ENCODE measurements around the gene STARD8.

Gene STARD8

DNA sequence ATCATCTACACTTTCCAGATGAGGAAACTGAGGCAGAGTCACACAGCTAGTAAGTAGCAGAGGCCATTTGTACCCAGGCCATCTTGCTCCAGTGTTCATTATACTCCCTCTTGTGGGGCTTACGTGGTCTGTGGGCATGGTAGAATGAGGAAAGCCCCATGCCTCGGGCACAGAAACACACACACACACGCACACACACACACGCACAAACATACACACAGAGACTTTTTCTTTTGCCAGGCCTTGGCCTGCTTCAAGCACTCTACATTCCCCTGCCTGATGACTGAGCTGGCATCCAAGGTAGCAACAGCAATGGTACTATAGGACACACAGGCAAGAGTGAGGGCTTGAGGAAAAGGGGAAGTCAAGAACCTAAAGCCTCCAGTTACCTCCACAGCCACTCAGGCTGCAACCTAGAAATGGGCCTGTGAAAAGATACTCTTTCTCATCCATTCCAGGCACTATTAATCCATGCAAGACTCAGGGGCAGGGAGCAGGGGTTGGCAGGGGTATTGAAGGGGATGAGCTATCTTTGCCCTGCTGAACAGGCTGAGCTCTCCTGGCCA, 43.6 kb downstream of the STARD8 start:
- no peak for TF ChIP-seq Cebpa-rat (IDR thresholded peaks at IDR 0.05)
- Histone ChIP-seq H3K4me2 (no peak overlapping the region), H3K27me3 (peaks cover 63 to 94% (median 84%) of the 10 kb centered on the region in 11 experiments), H3K36me3 (no peaks in the 10 kb centered on the region), H3K4me1 (peaks cover 0 to 50% (median 9%) of the 10 kb centered on the region in 10 experiments; a peak in 11 of 20 replicates), H3K4me3 (no peak overlapping the region), H3K9me3 (replicated peaks in 1 of 11) (peaks cover 0 to 19% (median 9%) of the 10 kb centered on the region in 11 experiments; a peak in 12 of 22 replicates), H3K9ac (no peak overlapping the region), H4K20me1 (peaks cover 0 to 7% (median 0%) of the 10 kb centered on the region in 11 experiments; a peak in 5 of 22 replicates), H3K27ac (no peak overlapping the region)

DNA sequence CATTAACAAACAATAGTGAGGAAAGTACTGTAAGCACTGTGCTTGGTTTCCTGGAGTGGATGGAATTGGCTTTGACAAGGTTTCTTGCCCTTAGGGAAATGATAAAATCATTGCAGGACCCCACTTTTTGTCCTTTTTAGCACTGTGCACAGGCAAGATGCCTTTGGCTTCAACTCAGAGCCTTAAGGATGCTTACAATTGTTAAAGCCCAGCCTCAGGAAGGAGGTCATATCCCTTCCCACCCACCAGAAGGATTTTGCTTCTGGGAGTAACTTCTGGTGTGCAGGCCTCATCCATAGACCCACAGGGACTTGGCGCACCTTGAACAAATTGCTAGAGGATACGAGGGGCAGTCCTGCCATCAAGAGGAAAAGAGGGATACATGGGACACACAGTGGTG, 44.5 kb downstream of the STARD8 start:
- Histone ChIP-seq H3K27me3 (peaks cover 63 to 94% (median 84%) of the 10 kb centered on the region in 11 experiments), H3K4me2 (no peak overlapping the region), H3K9me3 (replicated peaks in 1 of 11) (peaks cover 0 to 13% (median 7%) of the 10 kb centered on the region in 11 experiments; a peak in 8 of 22 replicates), H3K36me3 (no peaks in the 10 kb centered on the region), H3K27ac (no peak overlapping the region), H3K4me1 (peaks cover 0 to 52% (median 7%) of the 10 kb centered on the region in 10 experiments; a peak in 9 of 20 replicates), H4K20me1 (peaks cover 0 to 7% (median 0%) of the 10 kb centered on the region in 11 experiments; a peak in 5 of 22 replicates), H3K9ac (no peak overlapping the region), H3K4me3 (no peak overlapping the region)
- TF ChIP-seq Cebpa-rat (IDR thresholded peaks at IDR 0.05) = no peak

DNA sequence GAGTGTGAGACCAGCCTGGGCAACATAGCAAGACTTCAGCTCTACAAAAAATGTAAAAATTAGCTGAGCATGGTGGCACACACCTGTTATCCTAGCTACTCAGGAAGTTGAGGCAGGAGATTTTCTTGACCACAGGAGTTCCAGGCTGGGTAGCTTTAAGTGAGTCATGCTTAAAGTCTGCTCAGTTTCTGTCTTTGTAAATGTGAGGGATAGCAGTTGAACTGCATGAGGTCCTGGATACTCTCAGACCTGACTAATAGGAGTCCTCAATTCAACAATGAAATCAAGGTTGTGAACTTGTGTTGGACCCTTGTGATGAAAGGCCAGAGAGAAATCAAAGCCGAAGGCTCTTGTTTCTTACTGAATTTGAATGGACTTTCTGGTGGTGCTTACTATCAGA, 45.2 kb downstream of the STARD8 start:
- Histone ChIP-seq H3K27me3 (peaks cover 63 to 94% (median 84%) of the 10 kb centered on the region in 11 experiments), H3K36me3 (no peaks in the 10 kb centered on the region), H3K4me1 (peaks cover 0 to 59% (median 10%) of the 10 kb centered on the region in 10 experiments; a peak in 11 of 20 replicates), H3K4me3 (no peak overlapping the region), H3K9me3 (replicated peaks in 1 of 11) (peaks cover 0 to 13% (median 7%) of the 10 kb centered on the region in 11 experiments; a peak in 8 of 22 replicates), H4K20me1 (peaks cover 0 to 10% (median 0%) of the 10 kb centered on the region in 11 experiments; a peak in 5 of 22 replicates), H3K4me2 (peak overlapping the region in 3 of 11 experiments; percentile 78 to 86 (median 85); a peak in 7 of 22 replicates), H3K27ac (no peak overlapping the region), H3K9ac (no peak overlapping the region)
- no peak for TF ChIP-seq Cebpa-rat (IDR thresholded peaks at IDR 0.05)

DNA sequence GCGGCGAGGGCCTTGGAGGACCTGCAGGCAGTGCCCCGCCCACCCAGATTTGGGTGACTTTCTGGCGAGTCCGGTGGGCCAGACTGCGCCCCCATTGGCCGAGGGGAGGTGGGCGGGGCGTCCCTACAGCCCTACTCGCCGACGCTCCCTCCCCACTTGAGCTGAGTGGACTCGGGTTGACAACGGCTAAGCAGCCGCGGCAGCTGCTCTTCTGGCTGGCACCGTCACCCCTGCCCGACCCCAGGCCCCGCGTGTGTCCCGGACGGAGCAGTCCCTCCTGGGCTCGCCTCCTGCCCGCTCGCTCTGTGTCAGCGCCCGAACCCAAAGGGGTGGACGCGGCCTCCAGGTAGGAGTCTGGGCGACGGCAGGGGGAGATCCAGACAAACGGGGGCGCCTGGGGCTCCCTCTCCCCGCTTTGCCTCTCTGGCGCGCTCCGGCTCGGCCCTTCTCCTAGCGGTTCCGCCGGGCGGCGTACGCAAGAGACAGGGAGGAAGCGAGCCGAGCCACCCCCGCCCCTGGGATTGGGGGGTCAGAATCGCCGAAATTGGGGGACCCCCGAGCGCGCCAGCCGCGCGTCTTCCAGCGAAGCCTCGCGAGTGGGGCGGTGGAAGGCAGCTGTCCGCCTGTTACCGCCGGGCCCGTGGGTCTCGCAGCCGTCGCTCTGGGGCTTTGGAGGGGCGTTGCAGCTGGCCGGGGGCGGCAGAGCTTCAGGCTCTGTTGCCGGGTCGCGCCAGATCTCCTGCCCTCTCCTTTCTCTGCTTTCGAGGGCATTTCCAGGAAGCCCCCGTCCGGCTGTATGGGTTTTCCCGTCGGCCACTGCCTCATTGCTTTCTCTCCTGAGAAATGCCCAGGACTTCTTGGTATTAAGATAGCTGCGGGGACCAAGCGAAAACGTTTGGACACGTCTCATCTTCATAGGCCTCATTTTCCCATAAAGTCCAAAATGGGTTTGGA, 46.3 kb downstream of the STARD8 start:
- Histone ChIP-seq H3K36me3 (no peaks in the 10 kb centered on the region), H3K4me1 (peaks cover 0 to 70% (median 12%) of the 10 kb centered on the region in 10 experiments; a peak in 11 of 20 replicates), H3K4me2 (peak overlapping the region; percentile 13 to 86 (median 46); a peak in 15 of 22 replicates), H3K27me3 (peaks cover 71 to 96% (median 90%) of the 10 kb centered on the region in 11 experiments), H3K9me3 (replicated peaks in 1 of 11) (peaks cover 0 to 13% (median 7%) of the 10 kb centered on the region in 11 experiments; a peak in 8 of 22 replicates), H3K4me3 (peak overlapping the region in 5 of 10 experiments; percentile 34 to 59 (median 57); a peak in 11 of 20 replicates), H3K9ac (peak overlapping the region in 4 of 11 experiments; percentile 1 to 83 (median 68); a peak in 6 of 22 replicates), H4K20me1 (peaks cover 0 to 15% (median 0%) of the 10 kb centered on the region in 11 experiments; a peak in 4 of 22 replicates), H3K27ac (peak overlapping the region in 3 of 11 experiments; percentile 37 to 70 (median 55); a peak in 6 of 22 replicates)
- no peak for TF ChIP-seq Cebpa-rat (IDR thresholded peaks at IDR 0.05)

DNA sequence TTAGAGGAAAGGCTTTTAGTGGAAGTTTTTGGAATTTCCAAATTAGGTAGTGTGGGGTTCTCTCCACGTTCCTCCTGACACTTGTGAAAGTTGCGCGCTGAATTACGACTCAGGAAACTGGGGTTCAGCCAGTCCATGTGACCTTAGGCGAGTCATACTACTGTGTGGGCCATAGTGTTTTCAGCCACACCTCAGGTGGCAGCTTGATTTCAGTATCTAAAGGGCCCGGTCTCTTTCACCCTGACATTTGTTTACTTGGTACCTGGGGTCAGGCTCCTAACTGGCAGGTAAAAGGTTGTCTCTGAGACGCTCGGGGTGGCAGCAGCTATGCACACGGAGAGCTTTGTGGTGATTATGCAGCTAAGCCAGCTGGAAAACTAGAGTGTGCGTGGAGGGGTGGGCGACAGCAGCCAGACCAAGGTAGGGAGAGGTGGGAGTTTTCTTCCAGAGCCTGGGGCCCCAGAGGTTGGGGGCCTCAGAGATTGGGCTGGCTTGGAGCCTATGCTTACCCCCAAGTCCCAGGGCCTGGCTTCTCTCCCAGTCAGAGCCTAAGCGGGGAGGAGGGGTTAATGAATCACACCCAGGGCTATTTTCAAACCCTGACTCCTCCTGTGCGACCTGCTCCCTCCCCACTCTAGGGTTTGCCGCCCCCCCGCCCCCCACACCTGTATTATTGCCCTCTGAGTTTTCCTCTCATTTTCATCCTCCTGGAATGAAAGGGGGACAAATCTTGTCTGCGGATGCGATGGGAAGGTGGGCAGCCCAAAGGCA, 47.2 kb downstream of the STARD8 start:
- H3K27me3 ChIP-seq = peaks cover 77 to 100% (median 96%) of the 10 kb centered on the region in 11 experiments
- peak overlapping the region in 4 of 10 experiments; percentile 57 to 59 (median 57); a peak in 7 of 20 replicates for H3K4me3 ChIP-seq
- peak overlapping the region in 3 of 11 experiments; percentile 78 to 86 (median 85); a peak in 6 of 22 replicates for H3K4me2 ChIP-seq
- H4K20me1 ChIP-seq = peaks cover 0 to 15% (median 0%) of the 10 kb centered on the region in 11 experiments; a peak in 4 of 22 replicates
- TF ChIP-seq Cebpa-rat (IDR thresholded peaks at IDR 0.05) = no peak
- H3K4me1 ChIP-seq = peaks cover 0 to 79% (median 14%) of the 10 kb centered on the region in 10 experiments; a peak in 11 of 20 replicates
- peak overlapping the region in 2 of 11 experiments; percentile 55 to 70; a peak in 1 of 22 replicates for H3K27ac ChIP-seq
- H3K9ac ChIP-seq = peak overlapping the region in 2 of 11 experiments; percentile 81 to 83; a peak in 4 of 22 replicates
- H3K9me3 ChIP-seq (replicated peaks in 1 of 11) = peaks cover 0 to 13% (median 7%) of the 10 kb centered on the region in 11 experiments; a peak in 8 of 22 replicates
- H3K36me3 ChIP-seq = no peaks in the 10 kb centered on the region

DNA sequence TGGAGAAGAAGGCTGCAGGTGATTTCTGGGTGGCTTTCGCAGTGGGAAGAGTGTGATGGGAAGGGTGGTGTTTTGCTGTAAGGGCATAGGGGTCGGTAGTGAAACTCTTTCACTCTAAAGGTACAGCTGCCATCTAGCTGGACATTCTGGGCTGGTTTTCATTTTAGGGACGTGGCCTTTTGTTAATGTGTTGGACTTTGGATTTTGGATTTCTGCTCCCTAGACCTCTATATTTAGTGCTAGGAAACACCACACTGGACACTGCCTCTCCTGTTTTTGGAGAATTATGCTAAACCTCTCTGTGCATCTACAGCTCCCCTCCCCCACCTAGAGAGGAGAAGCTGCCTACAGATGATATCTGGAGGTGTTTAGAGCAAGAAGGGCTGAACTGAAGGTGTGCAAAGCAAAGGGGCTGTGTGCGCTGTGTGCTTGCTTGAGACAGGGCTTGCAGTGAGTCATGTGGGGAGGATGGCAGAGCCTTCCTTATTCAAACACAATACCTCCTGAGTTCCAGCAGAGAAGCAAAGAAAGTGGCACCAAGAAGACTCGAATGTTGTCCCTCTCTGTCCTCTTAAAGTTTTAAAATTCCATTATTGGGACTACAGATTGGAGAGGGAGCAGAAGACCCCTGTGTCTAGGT, 47.9 kb downstream of the STARD8 start:
- Histone ChIP-seq H3K9me3 (replicated peaks in 1 of 11) (peaks cover 0 to 13% (median 7%) of the 10 kb centered on the region in 11 experiments; a peak in 8 of 22 replicates), H3K27me3 (peaks cover 73 to 100% (median 98%) of the 10 kb centered on the region in 11 experiments), H3K9ac (0 out of 22 replicates have a peak overlapping the region, but pooled peaks of 1 of the 11 experiments have one; percentile 83), H3K27ac (no peak overlapping the region), H3K36me3 (no peaks in the 10 kb centered on the region), H3K4me3 (peak overlapping the region in 2 of 10 experiments; percentile 57 to 59; a peak in 4 of 20 replicates), H4K20me1 (peaks cover 0 to 15% (median 0%) of the 10 kb centered on the region in 11 experiments; a peak in 4 of 22 replicates), H3K4me1 (peaks cover 0 to 86% (median 17%) of the 10 kb centered on the region in 10 experiments; a peak in 11 of 20 replicates), H3K4me2 (peak overlapping the region in 4 of 11 experiments; percentile 42 to 86 (median 82); a peak in 7 of 22 replicates)
- TF ChIP-seq Cebpa-rat (IDR thresholded peaks at IDR 0.05) = no peak

DNA sequence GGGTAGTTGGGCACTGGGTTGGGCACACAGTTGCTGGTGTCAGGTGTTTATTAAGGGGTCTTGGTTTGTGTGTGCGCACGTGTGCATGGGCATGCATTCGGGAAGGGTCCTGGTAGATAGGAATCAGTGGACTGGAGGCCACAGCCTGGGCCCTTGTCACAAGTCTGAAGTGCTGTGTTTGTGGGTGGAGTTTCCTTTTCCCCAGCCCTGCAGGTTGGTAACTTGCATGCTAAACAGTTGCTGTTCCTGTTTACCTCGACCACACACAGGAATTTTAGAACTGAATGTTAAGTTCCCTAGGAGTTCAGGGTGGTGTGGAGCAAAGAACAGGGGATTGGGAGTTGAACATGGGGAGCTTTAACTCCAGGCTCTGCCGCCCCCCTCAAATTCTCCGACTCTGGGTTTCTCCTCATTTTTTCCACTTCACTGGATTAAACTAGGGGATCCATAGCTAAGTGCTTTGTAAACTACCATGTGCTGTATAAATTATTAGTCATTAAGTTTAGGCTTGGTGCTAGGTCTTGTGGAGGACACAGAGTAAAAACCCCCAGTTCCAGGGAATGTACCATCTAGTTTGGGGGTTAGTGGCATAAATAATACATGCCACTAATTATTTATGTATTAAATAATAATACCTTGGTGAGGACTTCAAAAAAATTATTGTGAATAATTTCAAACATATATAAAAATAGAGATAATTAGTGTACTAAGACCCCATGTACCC, 49.0 kb downstream of the STARD8 start:
- Histone ChIP-seq H3K27me3 (peaks cover 78 to 100% (median 99%) of the 10 kb centered on the region in 11 experiments), H3K9ac (no peak overlapping the region), H3K9me3 (replicated peaks in 1 of 11) (peaks cover 0 to 13% (median 7%) of the 10 kb centered on the region in 11 experiments; a peak in 8 of 22 replicates), H3K36me3 (no peaks in the 10 kb centered on the region), H4K20me1 (peaks cover 0 to 15% (median 0%) of the 10 kb centered on the region in 11 experiments; a peak in 4 of 22 replicates), H3K27ac (peak overlapping the region in 2 of 11 experiments; percentile 22 to 23; a peak in 1 of 22 replicates), H3K4me1 (peaks cover 0 to 90% (median 20%) of the 10 kb centered on the region in 10 experiments; a peak in 11 of 20 replicates), H3K4me2 (peak overlapping the region in 5 of 11 experiments; percentile 17 to 86 (median 78); a peak in 9 of 22 replicates), H3K4me3 (peak overlapping the region in 1 of 10 experiments; percentile 57; a peak in 2 of 20 replicates)
- no peak for TF ChIP-seq Cebpa-rat (IDR thresholded peaks at IDR 0.05)

All from BLaER1 treated with 17β-estradiol and CSF1 and Interleukin-3, amounts not matched to agents 10 nM and 100 nM (cell line).